GM23338 (cell line): ENCODE measurements around the gene PINK1. TPM values are rescaled to one million over a fixed set of nuclear protein-coding genes. Genes with fewer than 3 reads are reported as not detected.

ENCODE experiments used
- ATAC-seq: fragments of 200-7000 bp; cut with Tn5 transposase; 3 replicates; pipeline ENCODE4 v1.9.1; 2020
- DNase-seq: peaks from one replicate; pipeline ENCODE4 v3.0.0-alpha.2; 2015; ENCODE audit warnings: low spot score
- H2AFZ ChIP-seq: fragments of 200-600 bp; sonication (generic); 2 replicates; pipeline ENCODE4 v1.8.0; 2016; ENCODE audit warnings: antibody characterized with exemption, mild to moderate bottlenecking, moderate library complexity
- H3F3A ChIP-seq: fragments of 200-600 bp; sonication (generic); replicated peaks from 2 replicates; pipeline ENCODE4 v1.8.0; 2017; ENCODE audit warnings: antibody characterized with exemption, mixed run types, low read depth
- H3K27ac ChIP-seq: fragments of 200-600 bp; sonication (generic); 2 replicates; pipeline ENCODE4 v1.6.1; 2016; ENCODE audit warnings: low read depth
- H3K27me3 ChIP-seq: fragments of 200-600 bp; sonication (generic); 2 replicates; pipeline ENCODE4 v1.8.0; 2016; ENCODE audit warnings: mild to moderate bottlenecking, mixed run types, moderate library complexity; ENCODE audit not compliant: insufficient read depth
- H3K36me3 ChIP-seq: fragments of 200-600 bp; sonication (generic); 2 replicates; pipeline ENCODE4 v1.8.0; 2016; ENCODE audit warnings: mild to moderate bottlenecking; ENCODE audit not compliant: insufficient read depth
- H3K4me1 ChIP-seq: fragments of 200-600 bp; sonication (generic); 2 replicates; pipeline ENCODE4 v1.8.0; 2016; ENCODE audit warnings: mild to moderate bottlenecking, moderate library complexity; ENCODE audit not compliant: insufficient read depth
- H3K4me2 ChIP-seq: fragments of 200-600 bp; sonication (generic); 2 replicates; pipeline ENCODE4 v1.7.1; 2017; ENCODE audit warnings: mixed run types
- H3K4me3 ChIP-seq: fragments of 200-600 bp; sonication (generic); 2 replicates; pipeline ENCODE4 v1.6.1; 2016; ENCODE audit warnings: mixed run types
- H3K79me2 ChIP-seq: fragments of 200-600 bp; sonication (generic); replicated peaks from 2 replicates; pipeline ENCODE4 v1.8.0; 2017; ENCODE audit warnings: mild to moderate bottlenecking; ENCODE audit not compliant: insufficient read depth
- H3K9me2 ChIP-seq: fragments of 200-600 bp; sonication (generic); 2 replicates; pipeline ENCODE4 v1.8.0; 2017; ENCODE audit not compliant: insufficient read depth
- H4K20me1 ChIP-seq: fragments of 200-600 bp; sonication (generic); replicated peaks from 2 replicates; pipeline ENCODE4 v1.8.0; 2017; ENCODE audit warnings: mild to moderate bottlenecking; ENCODE audit not compliant: insufficient read depth
- H3K27ac Mint-ChIP-seq: 2 replicates; pipeline ENCODE4 v1.8.0; 2020; ENCODE audit warnings: inconsistent platforms, mild to moderate bottlenecking, moderate library complexity, mixed read lengths
- H3K27me3 Mint-ChIP-seq: 3 replicates; pipeline ENCODE4 v1.8.0; 2022; ENCODE audit warnings: low read depth, mild to moderate bottlenecking, moderate library complexity, mixed read lengths, inconsistent platforms; ENCODE audit not compliant: insufficient read depth, poor library complexity
- H3K36me3 Mint-ChIP-seq: 3 replicates; pipeline ENCODE4 v1.8.0; 2021; ENCODE audit warnings: low read depth, mild to moderate bottlenecking, inconsistent platforms, moderate library complexity, mixed read lengths
- H3K4me1 Mint-ChIP-seq: 3 replicates; pipeline ENCODE4 v1.8.0; 2020; ENCODE audit warnings: mild to moderate bottlenecking, inconsistent platforms, mixed read lengths
- H3K4me3 Mint-ChIP-seq: 3 replicates; pipeline ENCODE4 v1.8.0; 2021; ENCODE audit warnings: moderate library complexity, mild to moderate bottlenecking, inconsistent platforms, mixed read lengths
- H3K9me3 Mint-ChIP-seq: 3 replicates; pipeline ENCODE4 v1.8.0; 2020; ENCODE audit warnings: moderate library complexity, mild to moderate bottlenecking, inconsistent platforms, mixed read lengths
- CREB1 ChIP-seq: fragments of 250-450 bp; sonication (Bioruptor Pico); IDR thresholded peaks from 2 replicates; pipeline ENCODE4 v1.5.0; 2020; ENCODE audit warnings: low read depth, mild to moderate bottlenecking, moderate library complexity
- ETS1 ChIP-seq: IDR thresholded peaks from 2 replicates; pipeline ENCODE4 v1.6.1; 2016; ENCODE audit warnings: antibody characterized with exemption
- EZH2 ChIP-seq: fragments of 200-600 bp; sonication (generic); IDR thresholded peaks from one replicate; pipeline ENCODE4 v1.8.0; 2017; ENCODE audit warnings: antibody characterized with exemption, mild to moderate bottlenecking, low read depth; ENCODE audit not compliant: unreplicated experiment
- EZH2phosphoT487 ChIP-seq: fragments of 200-600 bp; sonication (generic); IDR thresholded peaks from one replicate; pipeline ENCODE4 v1.8.1; 2018; ENCODE audit warnings: antibody characterized with exemption; ENCODE audit not compliant: unreplicated experiment
- JUNB ChIP-seq: IDR thresholded peaks from one replicate; pipeline ENCODE4 v1.6.1; 2016; ENCODE audit warnings: antibody characterized with exemption; ENCODE audit not compliant: unreplicated experiment
- POLR2AphosphoS5 ChIP-seq: IDR thresholded peaks from 2 replicates; pipeline ENCODE4 v1.6.1; 2016; ENCODE audit warnings: antibody characterized with exemption, low read depth
- REST ChIP-seq: IDR thresholded peaks from one replicate; pipeline ENCODE4 v1.6.1; 2018; ENCODE audit warnings: antibody characterized with exemption; ENCODE audit not compliant: unreplicated experiment
- STAT1 ChIP-seq: IDR thresholded peaks from one replicate; pipeline ENCODE4 v1.6.1; 2016; ENCODE audit warnings: antibody characterized with exemption; ENCODE audit not compliant: unreplicated experiment
- ZNF114 ChIP-seq: fragments of 250-450 bp; sonication (Bioruptor Pico); IDR thresholded peaks from 2 replicates; pipeline ENCODE4 v1.5.0; 2020; ENCODE audit warnings: mild to moderate bottlenecking, moderate library complexity
- ZNF331 ChIP-seq: fragments of 250-450 bp; sonication (Bioruptor Pico); IDR thresholded peaks from 2 replicates; pipeline ENCODE4 v1.5.0; 2020; ENCODE audit warnings: low read depth, mild to moderate bottlenecking, moderate library complexity
- polyA plus RNA-seq: library from polyadenylated mRNA; unstranded; fragments of >200 nt; fragmentation: Nextera tagmentation; extraction: Ambion mirVana; gene quantifications from 2 replicates; pipeline ENCODE4 v1.2.1, GENCODE V29; 2016
- total RNA-seq: library from RNA; depleted of rRNA; stranded (reverse); fragments of >200 nt; shearing (Covaris generic); gene quantifications from 2 replicates; pipeline ENCODE4 v1.2.3, GENCODE V29; 2014

Gene PINK1
- total and polyA plus RNA-seq, 2 experiments from 2014 or later, result 20.8 to 42.7 TPM

- H3K27ac Mint-ChIP-seq, result no peak overlapping the region
These were observed 9.8 kb downstream of the PINK1 start for GRCh38 chr1:20643080-20643479.

More at GRCh38 chr1:20643080-20643479, 9.8 kb downstream of the PINK1 start:
- no peak overlapping the region for H2AFZ ChIP-seq
- Mint-ChIP-seq H3K4me1 (peaks cover 12% of the 10 kb centered on the region; the same call in 2 of the 3 replicates), H3K4me3 (no peak overlapping the region), H3K36me3 (no peaks in the 10 kb centered on the region; the same call in 2 of the 3 replicates), H3K27me3 (peaks cover 4% of the 10 kb centered on the region), H3K9me3 (no peaks in the 10 kb centered on the region)
- no peaks in the 10 kb centered on the region for H3K4me1 ChIP-seq
- ATAC-seq, result no peak
- no peak overlapping the region for H3K4me3 ChIP-seq
- H3K27me3 ChIP-seq, result no peaks in the 10 kb centered on the region
- H3K4me2 ChIP-seq, result no peak overlapping the region
- TF ChIP-seq CREB1 (CRISPR knock-in tag) (no peak), STAT1 (no peak), ZNF114 (no peak), JUNB (no peak), POLR2AphosphoS5 (no peak), ETS1 (no peak), EZH2phosphoT487 (no peak), EZH2 (no peak), ZNF331 (CRISPR knock-in tag) (no peak), REST (no peak)
- DNase-seq, result no peak
- 0 out of 2 replicates have a peak, but pooled peaks cover 2% of the 10 kb centered on the region for H4K20me1 ChIP-seq
- no peaks in the 10 kb centered on the region for H3K9me2 ChIP-seq
- H3K79me2 ChIP-seq, result no peaks in the 10 kb centered on the region
- no peaks in the 10 kb centered on the region for H3K36me3 ChIP-seq
- H3F3A ChIP-seq, result no peaks in the 10 kb centered on the region
- H3K27ac ChIP-seq, result no peak overlapping the region
